ENCODE results near the gene SLC35F4. TPM values are rescaled to one million over a fixed set of nuclear protein-coding genes. Genes with fewer than 3 reads are reported as not detected.

Gene SLC35F4
- total and polyA plus RNA-seq, 2 donors (not counting 3 experiments of a cell fraction or from before 2014, with no cell fraction given) = not detected

DNA sequence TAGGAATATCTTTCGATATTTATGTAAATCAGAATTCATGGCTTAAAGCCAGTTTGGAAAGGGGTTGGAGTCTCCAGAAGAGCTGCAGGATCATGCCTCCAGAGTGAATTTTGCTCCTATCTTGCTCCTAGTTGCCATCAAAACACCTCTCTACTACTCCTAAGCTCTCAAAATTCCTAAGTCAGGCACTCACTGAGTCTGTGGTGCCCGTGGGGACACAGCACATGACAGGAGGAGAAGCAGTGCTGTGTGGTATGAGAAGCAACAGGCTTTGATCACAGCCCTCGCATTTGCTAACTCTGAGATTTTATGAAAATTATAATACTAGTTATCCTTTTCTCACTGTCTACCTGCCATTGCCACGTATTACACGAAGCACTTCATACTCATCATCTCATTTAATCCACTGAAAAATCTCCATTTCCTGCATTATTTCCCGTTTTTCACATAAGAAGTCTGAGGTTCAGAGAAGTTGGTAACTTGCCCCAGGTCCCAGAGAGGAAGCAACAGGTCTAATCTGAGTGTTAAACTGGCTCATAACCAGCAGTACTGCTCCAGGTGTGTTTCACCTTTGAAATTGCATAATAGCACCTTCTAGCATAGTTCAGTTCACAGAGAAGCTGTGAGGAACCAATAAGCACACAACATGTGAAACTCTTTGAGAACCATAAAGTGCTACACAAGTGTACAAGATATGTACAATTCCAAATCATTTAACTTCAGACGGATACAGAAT lies 33.1 kb upstream of the SLC35F4 start:
- Histone ChIP-seq H3K4me2 (ENCODE audit: insufficient read depth, low read length) (no peak overlapping the region), H3K27me3 (ENCODE audit: control insufficient read depth in 2 of 2, insufficient read depth in 2 of 2, low read length in 2 of 2) (no peaks in the 10 kb centered on the region), H3K36me3 (ENCODE audit: control insufficient read depth in 2 of 2, extremely low read depth in 1 of 2, insufficient read depth in 2 of 2, low read length in 2 of 2) (no peaks in the 10 kb centered on the region), H3K27ac (ENCODE audit: insufficient read depth, low read depth, low read length) (no peak overlapping the region), H4K20me1 (replicated peaks; ENCODE audit: control insufficient read depth, extremely low read depth, insufficient read depth, low read length) (no peaks in the 10 kb centered on the region), H3K4me1 (ENCODE audit: control insufficient read depth, extremely low read depth, insufficient read depth, low read length) (no peaks in the 10 kb centered on the region), H2AFZ (ENCODE audit: low read depth, low read length) (no peak overlapping the region), H3K9me1 (replicated peaks; ENCODE audit: control insufficient read depth, extremely low read depth, insufficient read depth, low read length) (no peaks in the 10 kb centered on the region), H3K79me2 (ENCODE audit: control insufficient read depth, insufficient read depth, low read length) (no peaks in the 10 kb centered on the region), H3K4me3 (replicated peaks in 1 of 3; ENCODE audit: insufficient read depth in 1 of 3, low read depth in 1 of 3, low read length in 3 of 3) (no peak overlapping the region), H3K9ac (replicated peaks; ENCODE audit: extremely low read depth, insufficient read depth, low read length) (no peak overlapping the region), H3K9me3 (replicated peaks; ENCODE audit: control insufficient read depth, insufficient read depth, low read length) (no peaks in the 10 kb centered on the region)
- no TSS peak for BruUV-seq (replicated peaks)
- no peak for TF ChIP-seq FOS (IDR thresholded peaks at IDR 0.05; ENCODE audit: borderline replicate concordance, insufficient read depth, low read length)
- no peak for TF ChIP-seq MYC (IDR thresholded peaks at IDR 0.05; ENCODE audit: low read depth, low read length)
- TF ChIP-seq, protein P1, sequence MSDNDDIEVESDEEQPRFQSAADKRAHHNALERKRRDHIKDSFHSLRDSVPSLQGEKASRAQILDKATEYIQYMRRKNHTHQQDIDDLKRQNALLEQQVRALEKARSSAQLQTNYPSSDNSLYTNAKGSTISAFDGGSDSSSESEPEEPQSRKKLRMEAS (IDR thresholded peaks at IDR 0.05; ENCODE audit: insufficient read depth, insufficient read length) = no peak
- no peak for TF ChIP-seq JUN (IDR thresholded peaks at IDR 0.05; ENCODE audit: borderline replicate concordance, insufficient read depth, insufficient read length, low read depth)
- no peak for TF ChIP-seq EZH2 (IDR thresholded peaks at IDR 0.05; ENCODE audit: borderline replicate concordance, low read depth, low read length, severe bottlenecking)
- TF ChIP-seq GATA2 (IDR thresholded peaks at IDR 0.05; ENCODE audit: insufficient read depth, insufficient read length, low read depth, low read length) = no peak
- no peak for TF ChIP-seq POLR2AphosphoS5 (IDR thresholded peaks at IDR 0.05; ENCODE audit: insufficient read depth, low read depth, low read length)
- TF ChIP-seq, protein P2, sequence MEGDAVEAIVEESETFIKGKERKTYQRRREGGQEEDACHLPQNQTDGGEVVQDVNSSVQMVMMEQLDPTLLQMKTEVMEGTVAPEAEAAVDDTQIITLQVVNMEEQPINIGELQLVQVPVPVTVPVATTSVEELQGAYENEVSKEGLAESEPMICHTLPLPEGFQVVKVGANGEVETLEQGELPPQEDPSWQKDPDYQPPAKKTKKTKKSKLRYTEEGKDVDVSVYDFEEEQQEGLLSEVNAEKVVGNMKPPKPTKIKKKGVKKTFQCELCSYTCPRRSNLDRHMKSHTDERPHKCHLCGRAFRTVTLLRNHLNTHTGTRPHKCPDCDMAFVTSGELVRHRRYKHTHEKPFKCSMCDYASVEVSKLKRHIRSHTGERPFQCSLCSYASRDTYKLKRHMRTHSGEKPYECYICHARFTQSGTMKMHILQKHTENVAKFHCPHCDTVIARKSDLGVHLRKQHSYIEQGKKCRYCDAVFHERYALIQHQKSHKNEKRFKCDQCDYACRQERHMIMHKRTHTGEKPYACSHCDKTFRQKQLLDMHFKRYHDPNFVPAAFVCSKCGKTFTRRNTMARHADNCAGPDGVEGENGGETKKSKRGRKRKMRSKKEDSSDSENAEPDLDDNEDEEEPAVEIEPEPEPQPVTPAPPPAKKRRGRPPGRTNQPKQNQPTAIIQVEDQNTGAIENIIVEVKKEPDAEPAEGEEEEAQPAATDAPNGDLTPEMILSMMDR (IDR thresholded peaks at IDR 0.05; ENCODE audit: extremely low read depth in 1 of 2, insufficient read depth in 1 of 2, low read depth in 1 of 2, low read length in 2 of 2) = no peak
- no peak for TF ChIP-seq POLR2A (IDR thresholded peaks at IDR 0.05; ENCODE audit: low read depth, low read length)
- ChIA-PET CTCF (interaction anchor here (1.3 kb wide), 1 partner anchor 207 kb away, joined by 3 read pairs; no protein-coding TSS in a partner anchor), POLR2A (no interaction called here)
- intact Hi-C loops (cut with micrococcal nuclease) = no loop called here
- dilution Hi-C loops (cut with MboI; ENCODE audit: extremely low pct_ligation_motif_present, low sequenced_read_pairs) = no loop called here
- DNase-seq (ENCODE audit: low read depth, low spot score) (no peak), FAIRE-seq (no peak)

Measured in endothelial cell of umbilical vein (primary cell).